Gastrocnemius medialis (tissue), 4 donors: ENCODE results near the gene ADAMTS4.

Source experiments
- CTCF ChIP-seq, 5 experiments: fragments of 450-650 bp in 3 of 5; fragments of 200-600 bp in 2 of 5; sonication (generic) in 2 of 5; IDR thresholded peaks in 4 of 5; conservative IDR thresholded peaks in 1 of 5; 1 replicate in 4 of 5; 2 replicates in 1 of 5; pipeline ENCODE4 v1.5.1; 2016 to 2019; ENCODE audit warnings: antibody characterized with exemption in 5 of 5, mild to moderate bottlenecking in 3 of 5, moderate library complexity in 3 of 5
- POLR2A ChIP-seq, 2 donors: fragments of 450-650 bp; IDR thresholded peaks; one replicate each; pipeline ENCODE4 v1.6.1; 2017; ENCODE audit warnings: antibody characterized with exemption in 2 of 2, mild to moderate bottlenecking in 2 of 2, moderate library complexity in 2 of 2

DNA sequence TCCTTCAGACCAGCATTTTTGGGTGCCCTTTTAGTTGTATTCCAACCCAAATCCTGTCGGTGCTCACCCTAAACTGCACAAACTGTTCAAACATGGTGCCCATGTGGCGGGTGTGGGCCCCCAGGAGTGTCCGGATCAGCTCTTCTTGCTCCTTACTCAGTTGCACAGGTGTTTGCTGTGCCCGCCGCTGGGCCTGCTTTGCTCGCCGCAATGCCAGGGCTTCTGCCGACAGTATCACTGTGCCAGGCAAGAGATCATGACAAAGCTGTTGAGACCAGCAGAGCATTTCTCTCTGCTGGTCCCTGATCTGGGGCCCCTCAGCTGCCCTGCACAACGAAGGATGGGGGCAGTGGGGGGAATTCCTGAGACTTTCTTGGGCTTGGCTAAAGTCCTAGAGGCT lies 34.2 kb upstream of the ADAMTS4 start:
- no peak for TF ChIP-seq POLR2A (IDR thresholded peaks at IDR 0.05)
- TF ChIP-seq CTCF (IDR thresholded peaks at IDR 0.05 in 4 of 5, conservative IDR thresholded peaks at IDR 0.05 in 1 of 5): no peak
